Spleen (tissue), 7 donors: ENCODE data around the gene LRRC8B.

Source experiments
- CTCF ChIP-seq, 11 experiments: fragments of 200-600 bp in 7 of 11; fragments of 450-650 bp in 4 of 11; sonication (generic) in 4 of 11; IDR thresholded peaks in 8 of 11; conservative IDR thresholded peaks in 3 of 11; 1 replicate in 7 of 11; 2 replicates in 4 of 11; pipeline versions ENCODE4 v1.4.0 to v1.8.0; 2016 to 2021; ENCODE audit warnings: antibody characterized with exemption in 11 of 11, inconsistent platforms in 4 of 11, mild to moderate bottlenecking in 1 of 11
- POLR2A ChIP-seq, 3 donors: fragments of 450-650 bp; IDR thresholded peaks; one replicate each; pipeline ENCODE4 v1.5.1; 2017; ENCODE audit warnings: antibody characterized with exemption in 3 of 3, mild to moderate bottlenecking in 1 of 3
- POLR2AphosphoS5 ChIP-seq, 3 donors: sonication (generic); formaldehyde crosslinking; IDR thresholded peaks; one replicate each; pipeline ENCODE4 v1.5.1; 2017; ENCODE audit warnings: antibody characterized with exemption in 3 of 3
- donor health status: DM: no; HTN: no; CAD: no; lungs with moderate emphysema.
- donor health status: DM: no; HTN: no; CAD: no.
- donor health status: DM: no; HTN: no; CAD: no.

DNA sequence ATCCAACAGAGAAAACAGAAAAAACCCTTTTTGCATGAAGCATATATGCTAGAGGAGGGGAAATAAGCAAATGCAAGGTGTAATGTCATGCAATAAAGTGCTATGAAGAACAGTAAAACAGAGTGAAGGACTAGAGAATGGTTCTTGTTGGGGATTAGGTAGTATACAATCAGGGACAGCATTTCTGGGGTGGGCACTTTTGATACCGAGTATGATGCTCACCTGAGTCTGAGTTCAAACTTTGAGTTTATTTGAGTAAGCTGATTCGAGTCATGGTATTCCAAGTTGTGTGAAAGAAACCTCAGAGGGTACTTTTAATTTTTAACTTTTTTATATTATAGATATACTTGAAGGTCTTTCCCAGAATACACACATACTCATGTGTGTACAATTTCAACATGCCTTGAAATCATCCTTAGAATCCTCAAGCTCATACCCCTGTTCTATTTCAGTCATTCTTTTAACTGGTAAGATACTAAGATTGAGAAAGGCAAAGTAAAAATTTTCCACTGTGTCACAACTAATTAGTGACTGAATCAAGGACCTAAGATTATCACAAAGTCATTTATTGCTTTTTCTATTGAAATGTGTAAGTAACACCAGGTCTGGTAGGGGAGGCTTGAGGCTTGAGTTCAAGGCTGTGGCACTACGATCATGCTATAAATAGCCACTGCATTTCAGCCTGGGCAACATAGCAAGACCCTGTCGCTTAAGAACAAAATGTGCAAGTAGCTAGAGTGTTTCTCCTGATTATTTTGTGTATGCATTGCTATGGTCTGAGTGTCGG, 12.1 kb downstream of the LRRC8B start:
- TF ChIP-seq CTCF (IDR thresholded peaks at IDR 0.05 in 8 of 11, conservative IDR thresholded peaks at IDR 0.05 in 3 of 11) (no peak), POLR2AphosphoS5 (IDR thresholded peaks at IDR 0.05) (no peak), POLR2A (IDR thresholded peaks at IDR 0.05) (no peak)
